OCI-M2 (cell line): ENCODE results near the gene ITPRID1.
"Not testable (repeated sequence)": the region's sequence is repeated elsewhere in the genome, so short reads cannot be mapped to it uniquely, and the experiment has no call there.

ENCODE experiments used
- DNase-seq: peaks from one replicate; lab custom pipeline; 2025; ENCODE audit not compliant: unreplicated experiment; lab: John Stamatoyannopoulos, UW

Gene ITPRID1

GRCh38 chr7:31513790-31514189 lies at the start of gene ITPRID1:
ITPRID1 (plus strand) TSS chr7:31514090; CDS start chr7:31553025, 38,935 bp downstream.
- DNase-seq: no peak

DNA sequence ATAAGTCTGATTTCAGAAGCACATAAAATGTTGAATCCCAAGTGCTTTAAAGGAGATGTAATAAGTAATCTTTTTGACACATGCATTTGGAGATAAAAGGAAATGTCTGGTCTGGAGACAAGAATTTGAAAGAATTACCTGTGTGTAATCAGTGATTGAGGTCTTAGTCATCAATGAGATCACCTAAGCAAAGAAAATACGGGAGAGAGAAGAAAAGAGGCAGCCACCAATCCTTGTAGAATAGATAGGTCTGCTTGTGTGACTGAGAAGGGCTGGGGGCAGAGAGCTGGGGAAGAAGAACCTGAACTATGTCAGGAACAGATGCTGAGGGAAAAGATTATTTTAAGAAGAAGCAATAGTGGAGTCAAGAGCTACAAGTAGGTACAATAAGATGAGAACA lies 49.3 kb upstream of the ITPRID1 start:
- DNase-seq: no peak

DNA sequence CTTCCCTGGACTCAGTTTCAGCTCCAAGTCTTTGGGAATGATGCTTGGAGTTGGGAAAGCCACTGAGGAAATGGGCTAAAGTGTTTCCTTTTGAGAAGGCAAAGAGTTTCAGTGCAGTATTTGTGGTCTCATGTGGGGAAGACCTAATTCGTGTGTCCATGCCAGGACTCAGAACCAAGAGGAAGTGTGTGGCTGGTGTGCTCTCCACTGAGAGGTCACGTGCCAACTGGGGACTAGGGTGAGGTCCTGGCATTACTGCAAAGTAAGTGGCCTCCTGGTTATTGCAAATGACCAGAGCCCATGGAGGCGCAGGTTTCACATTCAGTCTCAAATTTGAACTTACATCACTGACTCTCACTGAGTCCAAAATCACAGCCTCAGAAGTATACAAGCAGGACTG lies 48.6 kb upstream of the ITPRID1 start:
- DNase-seq: no peak

GRCh38 chr7:31466036-31466435 lies 47.9 kb upstream of the ITPRID1 start:
- no peak for DNase-seq

- DNase-seq: not testable (repeated sequence)
These were observed 43.0 kb upstream of the ITPRID1 start for GRCh38 chr7:31470883-31471282.

DNA sequence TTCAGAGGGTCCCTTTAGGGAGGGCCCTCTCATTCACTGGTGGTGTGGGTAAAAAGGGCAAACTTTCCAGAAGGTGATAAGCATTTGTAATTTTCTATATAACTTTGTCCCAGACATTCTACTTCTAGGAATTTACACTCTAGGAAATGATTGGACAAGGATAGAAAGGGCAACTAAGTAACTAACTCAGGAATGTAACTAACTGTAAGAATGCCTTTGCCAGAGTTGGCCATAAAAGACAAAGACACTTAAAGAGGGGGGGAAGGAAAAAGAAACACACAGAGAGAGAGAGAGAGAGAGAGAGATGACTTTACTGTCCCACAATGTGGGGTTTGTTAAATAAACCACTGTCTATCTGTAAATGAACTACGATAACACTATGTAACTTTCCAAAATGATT lies 38.5 kb upstream of the ITPRID1 start:
- no peak for DNase-seq

DNA sequence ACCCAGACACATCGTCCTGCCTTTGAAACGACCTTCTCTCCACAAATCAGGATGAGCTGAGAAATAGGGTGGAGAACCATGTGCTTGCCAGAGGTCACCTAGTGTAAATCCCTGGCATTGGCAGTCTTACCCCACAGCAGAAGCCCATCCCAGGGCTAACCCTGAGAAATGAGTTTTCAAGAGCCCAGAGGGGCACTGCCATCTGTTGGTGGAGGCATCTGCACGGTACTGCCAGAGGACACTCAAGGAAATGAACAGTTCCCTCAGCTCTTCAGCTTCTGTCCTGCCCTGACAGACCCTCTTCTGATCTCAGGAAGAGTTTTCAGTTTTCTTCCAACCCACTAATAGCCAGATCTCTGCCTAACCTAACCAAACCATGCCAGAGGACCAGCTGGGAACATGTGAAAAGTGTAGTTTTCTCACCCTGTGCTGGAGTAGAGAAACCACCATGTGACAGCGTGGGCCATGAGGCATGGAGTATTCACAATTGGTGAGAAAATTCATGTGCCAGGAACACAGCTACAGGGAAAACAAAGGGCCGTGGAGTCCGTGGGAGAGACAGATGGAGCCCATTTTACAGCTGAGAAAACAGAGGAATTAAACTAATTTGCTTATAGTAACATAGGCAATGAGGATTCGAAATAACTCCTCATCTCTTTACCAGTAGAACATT lies 37.7 kb upstream of the ITPRID1 start:
- DNase-seq: no peak

GRCh38 chr7:31476941-31477677 lies 36.8 kb upstream of the ITPRID1 start:
- DNase-seq: no peak

DNA sequence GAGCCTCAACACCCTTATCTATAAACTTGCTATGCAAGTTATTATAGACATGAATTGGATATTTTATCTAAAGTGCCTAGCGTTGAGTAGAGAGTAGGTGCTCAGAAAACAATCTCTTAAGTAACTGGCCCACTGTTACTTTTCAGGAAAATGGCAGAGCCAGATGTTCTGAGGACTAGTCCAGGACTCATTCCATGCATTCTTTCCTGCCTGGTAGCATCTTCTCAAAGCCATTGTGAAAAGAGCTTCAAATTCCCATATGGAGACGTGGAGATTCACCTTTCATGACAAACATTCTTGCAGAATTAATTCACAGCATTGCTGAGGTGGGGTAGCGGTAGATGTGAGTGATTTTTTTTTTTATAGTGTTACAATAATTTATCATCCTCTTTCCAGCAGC lies 35.9 kb upstream of the ITPRID1 start:
- no peak for DNase-seq

DNA sequence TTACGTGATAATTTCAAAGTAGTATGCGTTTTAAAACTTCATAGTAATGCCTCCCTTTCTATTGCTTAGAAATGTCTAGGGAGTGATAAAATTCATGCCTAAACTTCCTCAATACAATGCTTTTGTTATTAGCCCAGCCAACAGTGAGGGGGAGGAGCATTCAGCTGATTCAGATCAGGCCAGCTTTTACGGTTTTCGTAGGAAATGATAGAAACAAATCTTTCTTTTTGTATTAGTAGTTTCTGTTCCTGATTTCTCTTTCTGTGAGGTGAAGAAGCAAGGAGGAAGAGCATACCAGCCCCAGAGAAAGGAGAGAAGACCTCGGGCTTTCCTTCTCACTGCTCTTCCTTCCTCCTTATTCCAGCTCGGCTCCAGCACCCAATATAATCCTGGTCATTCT lies 35.2 kb upstream of the ITPRID1 start:
- DNase-seq: no peak

GRCh38 chr7:31487071-31487470 lies 26.8 kb upstream of the ITPRID1 start:
- no peak for DNase-seq

- no peak for DNase-seq
These were observed 26.4 kb upstream of the ITPRID1 start for GRCh38 chr7:31487476-31487875.

GRCh38 chr7:31488562-31489203 lies 25.2 kb upstream of the ITPRID1 start:
- no peak for DNase-seq

DNA sequence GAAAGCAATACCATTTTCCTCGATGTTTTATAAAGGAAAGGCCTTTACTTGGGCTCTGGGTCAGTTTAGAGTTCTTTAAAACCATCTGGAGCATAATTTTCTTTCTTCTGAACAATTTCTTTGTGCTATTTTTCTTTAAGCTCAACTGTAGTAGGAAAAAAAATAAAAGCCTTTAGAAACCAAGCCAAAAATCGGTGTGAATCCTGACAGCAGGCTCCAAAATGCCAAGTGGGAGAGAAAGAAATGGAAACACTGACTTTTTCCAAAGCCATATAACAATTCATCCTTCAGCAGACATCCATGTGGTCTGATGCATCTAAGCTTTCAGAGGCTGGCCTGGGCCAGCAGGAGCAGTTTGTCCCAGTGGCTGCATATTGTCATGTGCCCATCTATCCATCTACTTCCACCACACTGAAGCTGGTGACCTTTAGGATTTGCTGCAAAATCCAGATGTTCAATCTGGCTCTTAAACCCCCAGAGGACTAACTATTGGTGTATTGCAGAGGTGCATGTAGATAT lies 23.0 kb upstream of the ITPRID1 start:
- no peak for DNase-seq

DNA sequence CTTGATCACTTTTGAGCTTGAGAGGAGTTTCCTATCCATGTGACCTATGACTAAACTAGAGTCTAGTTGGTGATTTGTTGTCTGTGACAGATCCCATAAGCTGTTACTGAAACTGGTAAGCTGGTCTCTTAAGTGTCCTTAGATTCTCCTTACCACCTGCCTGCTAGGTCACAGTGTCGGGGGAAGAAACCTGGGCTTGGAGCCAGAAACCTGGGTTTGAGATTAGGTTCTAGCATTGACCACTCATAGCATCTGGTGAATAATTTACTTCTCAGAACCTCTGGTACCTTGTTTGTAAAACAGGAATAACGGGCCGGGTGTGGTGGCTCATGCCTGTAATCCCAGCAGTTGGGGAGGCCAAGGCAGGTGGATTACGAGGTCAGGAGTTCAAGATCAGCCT lies 21.8 kb upstream of the ITPRID1 start:
- DNase-seq: no peak

DNA sequence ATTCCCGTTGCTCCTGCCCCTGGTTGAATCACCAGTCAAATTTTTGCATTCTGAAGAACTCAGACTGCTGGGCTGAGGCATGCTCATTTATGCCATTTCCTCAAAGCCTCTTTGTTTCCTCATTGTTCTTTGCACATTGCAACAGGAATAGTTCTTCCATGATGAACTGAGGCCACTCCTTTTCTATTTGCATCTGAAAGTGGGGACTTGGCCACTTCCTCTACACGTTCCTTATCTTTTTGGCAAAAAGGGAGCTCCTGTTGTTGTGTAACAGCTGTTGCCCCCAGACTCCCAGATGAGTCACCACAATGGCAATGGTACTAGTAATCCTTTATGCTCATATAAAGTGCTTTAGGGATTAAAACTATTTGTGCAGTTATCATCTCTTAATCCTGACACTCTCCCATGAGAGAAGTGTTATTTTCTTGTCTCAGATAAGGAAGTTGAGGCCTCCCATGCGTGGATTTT lies 20.1 kb upstream of the ITPRID1 start:
- no peak for DNase-seq

DNA sequence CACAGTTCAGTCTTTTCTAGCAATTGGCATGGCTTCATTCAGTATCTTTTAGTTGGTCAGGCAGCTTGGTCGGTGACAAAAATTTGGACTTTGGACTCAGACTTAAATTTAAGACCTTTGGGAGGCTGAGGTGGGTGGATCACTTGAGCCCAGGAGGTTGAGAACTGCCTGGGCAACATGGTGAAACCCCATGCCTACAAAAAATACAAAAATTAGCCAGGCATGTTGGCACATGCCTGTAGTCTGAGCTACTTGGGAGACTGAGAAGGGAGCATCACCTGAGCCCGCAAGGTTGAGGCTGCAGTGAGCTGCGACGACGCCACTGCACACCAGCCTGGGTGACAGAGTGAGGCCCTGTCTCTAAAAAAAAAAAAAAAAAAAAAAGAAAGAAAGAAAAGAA lies 19.5 kb upstream of the ITPRID1 start:
- no peak for DNase-seq

DNA sequence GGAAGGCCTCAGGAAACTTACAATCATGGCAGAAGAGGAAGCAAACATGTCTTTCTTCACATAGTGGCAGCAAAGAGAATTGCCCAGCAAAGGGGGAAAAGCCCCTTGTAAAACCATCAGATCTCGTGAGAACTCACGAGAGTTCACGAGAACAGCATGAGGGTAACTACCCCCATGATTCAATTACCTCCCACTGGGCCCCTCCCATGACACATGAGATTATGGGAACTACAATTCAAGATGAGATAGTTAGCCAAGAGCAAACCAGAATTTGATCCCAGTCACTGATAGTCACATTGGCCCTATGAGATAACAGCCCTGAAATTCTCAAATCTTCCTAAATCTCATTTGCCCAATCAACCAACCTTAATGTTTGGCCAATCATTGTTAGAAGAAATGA lies 18.2 kb upstream of the ITPRID1 start:
- DNase-seq: no peak

GRCh38 chr7:31497516-31497915 lies 16.4 kb upstream of the ITPRID1 start:
- DNase-seq: no peak

- DNase-seq: no peak
These were observed 13.2 kb upstream of the ITPRID1 start for GRCh38 chr7:31500656-31501055.

DNA sequence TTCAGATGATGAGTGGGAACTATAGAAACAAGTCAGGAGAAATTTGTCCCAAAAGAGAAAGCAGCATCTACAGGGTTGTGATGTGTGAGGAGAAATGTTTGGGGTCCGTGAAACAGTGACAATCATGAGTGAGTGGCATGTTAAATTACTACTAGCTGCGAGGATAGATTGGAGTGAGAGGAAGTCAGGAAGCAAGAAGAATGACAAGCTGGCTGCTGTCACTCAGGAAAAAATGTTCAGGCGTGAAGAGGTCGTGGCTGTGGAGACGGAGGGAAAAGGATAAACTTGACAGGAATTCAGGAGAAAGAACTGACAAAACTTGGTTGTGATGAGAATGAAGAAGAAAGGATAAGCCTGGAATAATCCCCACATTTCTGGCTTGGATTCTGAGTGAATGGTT lies 5.1 kb upstream of the ITPRID1 start:
- no peak for DNase-seq

GRCh38 chr7:31512166-31512565 lies 1.7 kb upstream of the ITPRID1 start:
- DNase-seq: no peak
